HepG2 (cell line): ENCODE results near the gene SERPINA3. TPM values are rescaled to one million over a fixed set of nuclear protein-coding genes. Genes with fewer than 3 reads are reported as not detected.

Experiments
- ATAC-seq: fragments of 200-7000 bp; cut with Tn5 transposase; 3 replicates; pipeline ENCODE4 v1.9.1; 2020; ENCODE audit warnings: mild to moderate bottlenecking, moderate library complexity
- BruUV-seq: library from RNA; stranded (reverse); fragments of 400-500 nt; replicated peaks from 2 replicates; lab custom pipeline; 2021; lab: Mats Ljungman, UMichigan
- CTCF ChIA-PET: fragments of 300-600 bp; formaldehyde crosslinking; extraction: SDS; loops from one replicate; lab custom pipeline; 2021; ENCODE audit warnings: low total read pairs, inconsistent platforms, low intra/inter-chr PET ratio; lab: Yijun Ruan, JAX
- POLR2A ChIA-PET: fragments of 350-600 bp; sonication (Branson Sonifier 250); formaldehyde crosslinking; loops from one replicate; lab custom pipeline; 2020; ENCODE audit warnings: antibody characterized with exemption, inconsistent platforms; lab: Yijun Ruan, JAX
- DNase-seq: peaks from one replicate; pipeline ENCODE4 v3.0.0-alpha.2; 2015; ENCODE audit warnings: low spot score
- FAIRE-seq: peaks from 3 replicates; lab custom pipeline; 2011; peaks lifted over from hg19 to GRCh38; lab: Jason Lieb, UNC
- H2AFZ ChIP-seq: one replicate; pipeline ENCODE4 v1.6.1; 2011; ENCODE audit warnings: low read length, inconsistent platforms
- H3K27ac ChIP-seq: fragments of 300-600 bp; 3 replicates; pipeline ENCODE4 v1.8.0; 2011; ENCODE audit warnings: mixed run types, mild to moderate bottlenecking, mixed read lengths, low read length, inconsistent platforms; ENCODE audit not compliant: insufficient read depth; ENCODE audit errors: extremely low read length
- H3K27me3 ChIP-seq, 2 experiments: fragments of 200-600 bp in 1 of 2; 2 replicates in 1 of 2; 3 replicates in 1 of 2; pipeline versions ENCODE4 v1.6.0 to v1.8.0; 2011; ENCODE audit warnings: low read length in 2 of 2, mild to moderate bottlenecking in 2 of 2, moderate library complexity in 2 of 2, inconsistent platforms in 1 of 2; ENCODE audit not compliant: insufficient read depth in 2 of 2, control insufficient read depth in 1 of 2
- H3K36me3 ChIP-seq, 2 experiments: fragments of 200-600 bp in 1 of 2; replicated peaks in 1 of 2; 2 replicates in 1 of 2; 3 replicates in 1 of 2; pipeline versions ENCODE4 v1.5.1 to v1.8.0; 2011; ENCODE audit warnings: low read length in 2 of 2, inconsistent platforms in 1 of 2; ENCODE audit not compliant: insufficient read depth in 2 of 2, control insufficient read depth in 1 of 2
- H3K4me1 ChIP-seq: 2 replicates; pipeline ENCODE4 v1.5.1; 2012; ENCODE audit warnings: low read length, inconsistent platforms; ENCODE audit not compliant: insufficient read depth
- H3K4me2 ChIP-seq: 2 replicates; pipeline ENCODE4 v1.6.0; 2011; ENCODE audit warnings: low read depth, low read length, inconsistent platforms
- H3K4me3 ChIP-seq, 3 experiments: fragments of 200-600 bp in 1 of 3; sonication (generic), shearing (Covaris generic) in 1 of 3; replicated peaks in 1 of 3; 2 replicates each; pipeline ENCODE4 v1.5.1; 2011 to 2016; ENCODE audit warnings: low read length in 3 of 3, inconsistent platforms in 2 of 3, low read depth in 2 of 3, mild to moderate bottlenecking in 2 of 3, control low read depth in 1 of 3, mixed read lengths in 1 of 3; ENCODE audit not compliant: insufficient read depth in 1 of 3
- H3K79me2 ChIP-seq: one replicate; pipeline ENCODE4 v1.6.1; 2011; ENCODE audit warnings: low read length, inconsistent platforms; ENCODE audit not compliant: insufficient read depth
- H3K9ac ChIP-seq: 2 replicates; pipeline ENCODE4 v1.6.0; 2011; ENCODE audit warnings: mild to moderate bottlenecking, low read depth, low read length, inconsistent platforms; ENCODE audit not compliant: insufficient read depth
- H3K9me3 ChIP-seq: 2 replicates; pipeline ENCODE4 v1.5.1; 2012; ENCODE audit warnings: mild to moderate bottlenecking, low read length
- H4K20me1 ChIP-seq: 2 replicates; pipeline ENCODE4 v1.6.0; 2011; ENCODE audit warnings: inconsistent platforms, mild to moderate bottlenecking, low read length, moderate library complexity; ENCODE audit not compliant: insufficient read depth
- PRDM15 ChIP-seq: sonication (generic); formaldehyde crosslinking; IDR thresholded peaks from 2 replicates; pipeline ENCODE4 v1.4.0; 2020; ENCODE audit warnings: missing genetic modification reagents
- ZKSCAN5 ChIP-seq: sonication (generic); formaldehyde crosslinking; IDR thresholded peaks from 2 replicates; pipeline ENCODE4 v1.5.1; 2020; ENCODE audit warnings: mild to moderate bottlenecking, missing genetic modification reagents
- ZNF691 ChIP-seq: sonication (generic); formaldehyde crosslinking; IDR thresholded peaks from 2 replicates; pipeline ENCODE4 v1.4.0; 2020; ENCODE audit warnings: missing genetic modification reagents, low read depth, mild to moderate bottlenecking, borderline replicate concordance
- in situ Hi-C: cut with HindIII; loops from 2 replicates; pipeline ENCODE4 v1.10.0; 2017; ENCODE audit warnings: low pct_unique_long_range_greater_than_20kb; ENCODE audit not compliant: extremely low pct_ligation_motif_present
- intact Hi-C: fragments of 100-400 bp; cut with micrococcal nuclease; formaldehyde crosslinking; loops from one replicate; pipeline ENCODE4 v1.10.0; 2022; ENCODE audit not compliant: unreplicated experiment
- polyA plus RNA-seq, 8 experiments: library from polyadenylated mRNA; depleted of rRNA in 3 of 8; stranded (reverse) in 7 of 8; unstranded in 1 of 8; fragments of >200 nt; fragmentation: Illumina TruSeq in 4 of 8; extraction: Trizol in 4 of 8; gene quantifications; 2 replicates each; pipeline versions ENCODE4 v1.2.1 to v1.2.3, GENCODE V29; 2011 to 2016; ENCODE audit warnings: low read depth in 4 of 8, missing spikeins in 1 of 8, mixed read lengths in 1 of 8; ENCODE audit not compliant: insufficient read depth in 1 of 8
- total RNA-seq, 5 experiments: library from RNA; depleted of rRNA; stranded (reverse); fragments of >200 nt; fragmentation: Illumina TruSeq; extraction: Trizol; gene quantifications; 2 replicates each; pipeline ENCODE4 v1.2.3, GENCODE V29; 2016; ENCODE audit warnings: low read depth in 1 of 5

The SERPINA3 gene
- total and polyA plus RNA-seq, 2 of the 13 experiments (the other 11 are each of a cell fraction or from before 2014, with no cell fraction given), result 825 to 2,200 TPM

DNA sequence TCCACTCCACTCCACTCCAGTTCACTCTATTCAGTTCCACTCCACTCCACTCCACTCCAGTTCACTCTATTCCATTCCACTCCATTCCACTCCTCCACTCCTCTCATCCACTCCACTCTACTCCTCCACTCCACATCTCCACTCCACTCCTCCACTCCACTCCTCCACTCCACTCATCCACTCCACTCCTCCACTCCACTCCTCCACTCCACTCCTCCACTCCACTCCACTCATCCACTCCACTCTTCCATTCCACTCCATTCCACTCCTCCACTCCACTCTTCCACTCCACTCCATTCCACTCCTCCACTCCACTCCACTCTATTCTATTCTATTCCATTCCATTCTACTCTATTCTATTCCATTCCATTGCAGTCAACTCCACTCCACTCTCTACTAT lies 21.1 kb upstream of the SERPINA3 start:
- POLR2A ChIA-PET, result interaction anchor here (1.7 to 15.7 kb wide), 4 partner anchors 8 to 30 kb away, joined by 8 to 638 read pairs (median 76); partner anchors contain the start of genes SERPINA3, SERPINA4 and SERPINA5
- BruUV-seq, result no TSS peak
- intact Hi-C loops, result no loop called here

More for the DNA sequence above, 21.1 kb upstream of the SERPINA3 start:
- peaks cover 73% of the 10 kb centered on the region for H3K4me1 ChIP-seq
- in situ Hi-C loops, result no loop called here
- H4K20me1 ChIP-seq, result no peaks in the 10 kb centered on the region; the same call in 1 of the 2 replicates
- TF ChIP-seq PRDM15 (CRISPR knock-in tag) (0 out of 2 replicates have a peak, but pooled peaks have one; percentile 38), ZNF691 (CRISPR knock-in tag) (no peak), ZKSCAN5 (CRISPR knock-in tag) (peak; percentile 96)
- no peak overlapping the region for H3K4me3 ChIP-seq
- H3K9me3 ChIP-seq, result no peaks in the 10 kb centered on the region
- CTCF ChIA-PET, result no interaction called here
- ATAC-seq, result no peak
- H3K36me3 ChIP-seq, result peaks cover 33 to 65% of the 10 kb centered on the region in 2 experiments
- H3K9ac ChIP-seq, result no peak overlapping the region
- no peak overlapping the region for H3K4me2 ChIP-seq
- no peak for DNase-seq
- H3K27ac ChIP-seq, result no peak overlapping the region
- peaks cover 38% of the 10 kb centered on the region for H3K79me2 ChIP-seq
- H3K27me3 ChIP-seq, result no peaks in the 10 kb centered on the region
- FAIRE-seq, result no peak
- H2AFZ ChIP-seq, result no peak overlapping the region
